GM23248 (cell line): ENCODE results near the gene FBXO10. TPM values are rescaled to one million over a fixed set of nuclear protein-coding genes. Genes with fewer than 3 reads are reported as not detected.

ENCODE experiments used
- DNase-seq: peaks from one replicate; pipeline ENCODE4 v3.0.0-alpha.2; 2015
- H2AFZ ChIP-seq: fragments of 200-600 bp; sonication (generic); 2 replicates; pipeline ENCODE4 v1.6.1; 2016; ENCODE audit warnings: antibody characterized with exemption
- H3F3A ChIP-seq: fragments of 200-600 bp; sonication (generic); 2 replicates; pipeline ENCODE4 v1.6.1; 2016; ENCODE audit warnings: mild to moderate bottlenecking, antibody characterized with exemption, mixed run types; ENCODE audit not compliant: insufficient read depth
- H3K27ac ChIP-seq: fragments of 200-600 bp; sonication (generic); 2 replicates; pipeline ENCODE4 v1.5.1; 2016; ENCODE audit warnings: mild to moderate bottlenecking
- H3K27me3 ChIP-seq: fragments of 200-600 bp; sonication (generic); replicated peaks from 2 replicates; pipeline ENCODE4 v1.6.1; 2016; ENCODE audit warnings: mild to moderate bottlenecking; ENCODE audit not compliant: insufficient read depth
- H3K36me3 ChIP-seq: fragments of 200-600 bp; sonication (generic); 2 replicates; pipeline ENCODE4 v1.6.1; 2016; ENCODE audit warnings: low read depth, mild to moderate bottlenecking
- H3K4me1 ChIP-seq: fragments of 200-600 bp; sonication (generic); 2 replicates; pipeline ENCODE4 v1.6.1; 2016; ENCODE audit warnings: mild to moderate bottlenecking; ENCODE audit not compliant: insufficient read depth
- H3K4me2 ChIP-seq: fragments of 200-600 bp; sonication (generic); one replicate; pipeline ENCODE4 v1.6.1; 2016; ENCODE audit warnings: mild to moderate bottlenecking; ENCODE audit not compliant: unreplicated experiment
- H3K4me3 ChIP-seq: fragments of 200-600 bp; sonication (generic); 2 replicates; pipeline ENCODE4 v1.5.1; 2016; ENCODE audit warnings: mild to moderate bottlenecking
- H3K79me2 ChIP-seq: fragments of 200-600 bp; sonication (generic); 2 replicates; pipeline ENCODE4 v1.6.1; 2016; ENCODE audit warnings: mild to moderate bottlenecking; ENCODE audit not compliant: insufficient read depth
- H3K9ac ChIP-seq: fragments of 200-600 bp; sonication (generic); 2 replicates; pipeline ENCODE4 v1.6.1; 2016; ENCODE audit warnings: mild to moderate bottlenecking
- H3K9me2 ChIP-seq: fragments of 200-600 bp; sonication (generic); 2 replicates; pipeline ENCODE4 v1.6.1; 2016; ENCODE audit warnings: mixed run types, mild to moderate bottlenecking, moderate library complexity; ENCODE audit not compliant: insufficient read depth
- H3K9me3 ChIP-seq: fragments of 200-600 bp; sonication (generic); one replicate; pipeline ENCODE4 v1.6.1; 2017; ENCODE audit warnings: low read depth
- H4K20me1 ChIP-seq: fragments of 200-600 bp; sonication (generic); 2 replicates; pipeline ENCODE4 v1.6.0; 2016; ENCODE audit not compliant: insufficient read depth
- EZH2 ChIP-seq: fragments of 200-600 bp; sonication (generic); IDR thresholded peaks from 2 replicates; pipeline ENCODE4 v1.6.1; 2018; ENCODE audit warnings: antibody characterized with exemption, mild to moderate bottlenecking; ENCODE audit not compliant: insufficient read depth, poor library complexity, severe bottlenecking
- EZH2phosphoT487 ChIP-seq: fragments of 200-600 bp; sonication (generic); IDR thresholded peaks from 2 replicates; pipeline ENCODE4 v1.6.1; 2018; ENCODE audit warnings: antibody characterized with exemption, moderate library complexity, mild to moderate bottlenecking, low read depth; ENCODE audit not compliant: insufficient read depth
- WGBS, 2 experiments: methylation state at CpG; one replicate each; pipeline ENCODE4 v1.1.6; 2015 to 2017; ENCODE audit warnings: low lambda C conversion rate in 2 of 2, low coverage in 1 of 2; ENCODE audit errors: missing lambda C conversion rate in 2 of 2; 5-methylcytosine and 5-hydroxymethylcytosine counted together
- in situ Hi-C: fragments of 300-500 bp; cut with MboI; formaldehyde crosslinking; loops from 2 replicates; pipeline ENCODE4 v1.15.0; 2020
- polyA plus RNA-seq: library from polyadenylated mRNA; unstranded; fragments of >200 nt; fragmentation: Nextera tagmentation; extraction: Ambion mirVana; gene quantifications from 2 replicates; pipeline ENCODE4 v1.2.1, GENCODE V29; 2016
- total RNA-seq: library from RNA; depleted of rRNA; stranded (reverse); fragments of >200 nt; shearing (Covaris generic); gene quantifications from 2 replicates; pipeline ENCODE4 v1.2.3, GENCODE V29; 2014

Gene FBXO10
- total and polyA plus RNA-seq, 2 experiments from 2014 or later, result 4.4 to 9.9 TPM

GRCh38 chr9:37496020-37496419, 80.2 kb downstream of the FBXO10 start:
- Histone ChIP-seq H3K36me3 (peaks cover 55% of the 10 kb centered on the region), H3K9me3 (no peaks in the 10 kb centered on the region), H3K27ac (no peak overlapping the region), H3K4me3 (no peak overlapping the region), H2AFZ (no peak overlapping the region), H3F3A (no peaks in the 10 kb centered on the region), H4K20me1 (no peaks in the 10 kb centered on the region), H3K4me1 (no peaks in the 10 kb centered on the region), H3K4me2 (no peak overlapping the region), H3K27me3 (no peaks in the 10 kb centered on the region), H3K9me2 (no peaks in the 10 kb centered on the region), H3K9ac (no peak overlapping the region), H3K79me2 (peaks cover 2% of the 10 kb centered on the region)
- DNase-seq, result no peak
- in situ Hi-C loops, result loop anchor here (25.0 kb wide), 1 partner anchor 891 kb away; the partner anchor contains the start of gene ALDH1B1
- WGBS, 2 experiments, result 83 to 92% methylated on average over 4 of the region's 4 CpGs
- TF ChIP-seq EZH2, result no peak
- TF ChIP-seq EZH2phosphoT487, result no peak

GRCh38 chr9:37495571-37495970, 80.6 kb downstream of the FBXO10 start:
- no peak overlapping the region for H3K4me2 ChIP-seq
- peaks cover 54% of the 10 kb centered on the region for H3K36me3 ChIP-seq
- H3K4me3 ChIP-seq, result no peak overlapping the region
- in situ Hi-C loops, result loop anchor here (25.0 kb wide), 1 partner anchor 892 kb away; the partner anchor contains the start of gene ALDH1B1
- H3K27me3 ChIP-seq, result no peaks in the 10 kb centered on the region
- H4K20me1 ChIP-seq, result no peaks in the 10 kb centered on the region
- no peaks in the 10 kb centered on the region for H3K9me3 ChIP-seq
- no peak for DNase-seq
- no peak overlapping the region for H3K27ac ChIP-seq
- whole genome bisulfite sequencing, 2 experiments, result 97 to 98% methylated on average over 5 of the region's 5 CpGs
- peaks cover 7% of the 10 kb centered on the region for H3K79me2 ChIP-seq
- H2AFZ ChIP-seq, result no peak overlapping the region
- no peaks in the 10 kb centered on the region for H3K4me1 ChIP-seq
- H3K9ac ChIP-seq, result no peak overlapping the region
- no peaks in the 10 kb centered on the region for H3F3A ChIP-seq
- H3K9me2 ChIP-seq, result no peaks in the 10 kb centered on the region
- TF ChIP-seq EZH2 (no peak), EZH2phosphoT487 (no peak)

GRCh38 chr9:37491939-37492338, 84.2 kb downstream of the FBXO10 start:
- Histone ChIP-seq H3K4me2 (no peak overlapping the region), H3K9me3 (no peaks in the 10 kb centered on the region), H2AFZ (no peak overlapping the region), H3K9me2 (no peaks in the 10 kb centered on the region), H4K20me1 (no peaks in the 10 kb centered on the region), H3K4me1 (peaks cover 12% of the 10 kb centered on the region), H3K79me2 (peaks cover 26% of the 10 kb centered on the region), H3K9ac (no peak overlapping the region), H3K27ac (no peak overlapping the region), H3K36me3 (peaks cover 55% of the 10 kb centered on the region), H3K27me3 (no peaks in the 10 kb centered on the region), H3K4me3 (no peak overlapping the region), H3F3A (peaks cover 15% of the 10 kb centered on the region)
- TF ChIP-seq EZH2phosphoT487, result no peak
- no peak for TF ChIP-seq EZH2
- WGBS, 2 experiments, result 80 to 96% methylated on average over 1 of the region's 1 CpG
- in situ Hi-C loops, result loop anchor here (25.0 kb wide), 1 partner anchor 895 kb away; the partner anchor contains the start of gene ALDH1B1
- DNase-seq, result no peak

GRCh38 chr9:37486616-37487548, 89.3 kb downstream of the FBXO10 start:
- in situ Hi-C loops, result loop anchor here (25.0 kb wide), 1 partner anchor 900 kb away; the partner anchor contains the start of gene ALDH1B1
- TF ChIP-seq EZH2phosphoT487 (no peak), EZH2 (no peak)
- peaks cover 35% of the 10 kb centered on the region for H3K79me2 ChIP-seq

More at GRCh38 chr9:37486616-37487548, 89.3 kb downstream of the FBXO10 start:
- H3K9ac ChIP-seq, result peak overlapping the region; percentile 90
- peak overlapping the region; percentile 89 for H2AFZ ChIP-seq
- H3K9me3 ChIP-seq, result no peaks in the 10 kb centered on the region
- H3K9me2 ChIP-seq, result no peaks in the 10 kb centered on the region
- peak; percentile 98 for DNase-seq
- peaks cover 23% of the 10 kb centered on the region for H3K4me1 ChIP-seq
- H3F3A ChIP-seq, result peaks cover 24% of the 10 kb centered on the region
- peak overlapping the region; percentile 86 for H3K4me3 ChIP-seq
- H3K36me3 ChIP-seq, result peaks cover 20% of the 10 kb centered on the region
- H3K27ac ChIP-seq, result peak overlapping the region; percentile 95
- no peaks in the 10 kb centered on the region for H4K20me1 ChIP-seq
- H3K4me2 ChIP-seq, result peak overlapping the region; percentile 92
- H3K27me3 ChIP-seq, result no peaks in the 10 kb centered on the region
- 2 to 3% methylated on average over 7 of the region's 7 CpGs for WGBS, 2 experiments
